OCI-LY3 (cell line): ENCODE data around the gene RFC2.
"Not testable (repeated sequence)": the region's sequence is repeated elsewhere in the genome, so short reads cannot be mapped to it uniquely, and the experiment has no call there.

Source experiments
- H2AFZ ChIP-seq: fragments of 200-600, 300-600 bp; shearing (Covaris generic); 2 replicates; pipeline ENCODE4 v1.6.0; 2014; ENCODE audit warnings: antibody characterized with exemption, low read depth, low read length
- H3K27ac ChIP-seq: fragments of 200-600, 300-600 bp; sonication (generic); 2 replicates; pipeline ENCODE4 v1.5.1; 2014; ENCODE audit warnings: mild to moderate bottlenecking, low read length, moderate library complexity, mixed read lengths
- H3K27me3 ChIP-seq: fragments of 200-600, 300-600 bp; sonication (generic); 2 replicates; pipeline ENCODE4 v1.6.1; 2014; ENCODE audit warnings: low read depth, low read length, mixed read lengths
- H3K36me3 ChIP-seq: fragments of 200-600, 300-600 bp; sonication (generic); replicated peaks from 2 replicates; pipeline ENCODE3; 2014; ENCODE audit warnings: low read depth, low read length, mixed read lengths
- H3K4me1 ChIP-seq: fragments of 300-600, 200-600 bp; sonication (generic); 2 replicates; pipeline ENCODE4 v1.6.1; 2014; ENCODE audit warnings: low read length, mixed read lengths
- H3K4me2 ChIP-seq: fragments of 200-600, 300-600 bp; sonication (generic); 2 replicates; pipeline ENCODE4 v1.6.1; 2014; ENCODE audit warnings: low read length, mixed read lengths
- H3K4me3 ChIP-seq: fragments of 300-600, 200-600 bp; sonication (generic); 2 replicates; pipeline ENCODE4 v1.5.1; 2014; ENCODE audit warnings: antibody characterized with exemption, mild to moderate bottlenecking, low read length, moderate library complexity
- H3K79me2 ChIP-seq: fragments of 300-600, 200-600 bp; shearing (Covaris generic); 2 replicates; pipeline ENCODE4 v1.6.1; 2014; ENCODE audit warnings: mild to moderate bottlenecking, low read length, mixed read lengths
- H3K9ac ChIP-seq: fragments of 300-600, 200-600 bp; shearing (Covaris generic); 2 replicates; pipeline ENCODE4 v1.6.0; 2014; ENCODE audit warnings: mild to moderate bottlenecking, low read length, moderate library complexity
- H3K9me3 ChIP-seq: fragments of 200-600, 300-600 bp; shearing (Covaris generic); 2 replicates; pipeline ENCODE4 v1.6.1; 2014; ENCODE audit warnings: low read length, mixed read lengths; ENCODE audit not compliant: insufficient read depth
- H4K20me1 ChIP-seq: fragments of 200-600, 300-600 bp; sonication (generic); 2 replicates; pipeline ENCODE4 v1.6.1; 2016; ENCODE audit warnings: low read length, mixed read lengths; ENCODE audit not compliant: insufficient read depth
- EZH2phosphoT487 ChIP-seq: fragments of 200-600 bp; shearing (Covaris generic); IDR thresholded peaks from 2 replicates; pipeline ENCODE4 v1.6.1; 2018; ENCODE audit warnings: antibody characterized with exemption, mixed run types, low read depth
- TF ChIP-seq, protein P1 (sequence below): fragments of 200-600, 300-600 bp; sonication (generic); IDR thresholded peaks from 2 replicates; pipeline ENCODE4 v1.5.1; 2014; ENCODE audit warnings: antibody characterized with exemption, low read length, low read depth

RFC2 gene

DNA sequence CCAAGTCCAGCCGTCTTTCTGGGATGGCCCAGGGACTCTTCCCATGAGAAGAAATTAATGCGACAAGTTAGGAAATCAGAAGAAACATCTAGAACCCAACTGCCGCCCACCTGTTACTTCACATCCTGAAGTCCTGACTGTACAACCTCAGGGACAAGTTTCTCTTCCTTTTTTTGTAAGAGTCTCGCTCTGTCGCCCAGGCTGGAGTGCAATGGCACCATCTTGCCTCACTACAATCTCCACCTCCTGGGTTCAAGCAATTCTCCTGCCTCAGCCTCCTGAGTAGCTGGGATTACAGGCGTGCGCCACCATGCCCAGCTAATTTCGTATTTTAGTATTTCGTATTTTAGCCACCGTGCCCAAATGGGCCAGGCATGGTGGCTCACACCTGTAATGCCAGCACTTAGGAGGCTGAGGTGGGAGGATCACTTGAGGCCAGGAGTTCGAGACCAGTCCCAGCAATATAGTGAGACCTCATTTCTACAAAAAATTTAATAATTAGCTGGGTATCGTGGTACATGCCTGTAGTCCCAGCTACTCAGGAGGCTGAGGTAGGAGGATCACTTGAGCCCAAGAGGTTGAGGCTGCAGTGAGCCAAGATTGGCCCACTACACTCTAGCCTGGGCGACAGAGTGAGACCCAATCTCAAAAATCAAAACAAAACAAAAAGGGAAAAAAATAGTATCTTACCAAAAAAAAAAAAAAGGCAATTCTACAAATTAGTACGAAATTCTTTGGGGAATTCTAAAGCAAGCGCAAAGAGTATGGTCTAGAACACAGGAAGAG is 23.6 kb downstream of the RFC2 start:
- Histone ChIP-seq H3K27me3 (no peaks in the 10 kb centered on the region), H2AFZ (no peak overlapping the region), H3K4me2 (no peak overlapping the region), H3K9me3 (no peaks in the 10 kb centered on the region), H3K27ac (peak overlapping the region; percentile 50), H4K20me1 (peaks cover 9% of the 10 kb centered on the region), H3K79me2 (no peaks in the 10 kb centered on the region), H3K9ac (no peak overlapping the region), H3K4me3 (no peak overlapping the region), H3K4me1 (peaks cover 43% of the 10 kb centered on the region), H3K36me3 (peaks cover 67% of the 10 kb centered on the region)
- TF ChIP-seq, protein P1, sequence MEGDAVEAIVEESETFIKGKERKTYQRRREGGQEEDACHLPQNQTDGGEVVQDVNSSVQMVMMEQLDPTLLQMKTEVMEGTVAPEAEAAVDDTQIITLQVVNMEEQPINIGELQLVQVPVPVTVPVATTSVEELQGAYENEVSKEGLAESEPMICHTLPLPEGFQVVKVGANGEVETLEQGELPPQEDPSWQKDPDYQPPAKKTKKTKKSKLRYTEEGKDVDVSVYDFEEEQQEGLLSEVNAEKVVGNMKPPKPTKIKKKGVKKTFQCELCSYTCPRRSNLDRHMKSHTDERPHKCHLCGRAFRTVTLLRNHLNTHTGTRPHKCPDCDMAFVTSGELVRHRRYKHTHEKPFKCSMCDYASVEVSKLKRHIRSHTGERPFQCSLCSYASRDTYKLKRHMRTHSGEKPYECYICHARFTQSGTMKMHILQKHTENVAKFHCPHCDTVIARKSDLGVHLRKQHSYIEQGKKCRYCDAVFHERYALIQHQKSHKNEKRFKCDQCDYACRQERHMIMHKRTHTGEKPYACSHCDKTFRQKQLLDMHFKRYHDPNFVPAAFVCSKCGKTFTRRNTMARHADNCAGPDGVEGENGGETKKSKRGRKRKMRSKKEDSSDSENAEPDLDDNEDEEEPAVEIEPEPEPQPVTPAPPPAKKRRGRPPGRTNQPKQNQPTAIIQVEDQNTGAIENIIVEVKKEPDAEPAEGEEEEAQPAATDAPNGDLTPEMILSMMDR: no peak
- TF ChIP-seq EZH2phosphoT487: no peak

DNA sequence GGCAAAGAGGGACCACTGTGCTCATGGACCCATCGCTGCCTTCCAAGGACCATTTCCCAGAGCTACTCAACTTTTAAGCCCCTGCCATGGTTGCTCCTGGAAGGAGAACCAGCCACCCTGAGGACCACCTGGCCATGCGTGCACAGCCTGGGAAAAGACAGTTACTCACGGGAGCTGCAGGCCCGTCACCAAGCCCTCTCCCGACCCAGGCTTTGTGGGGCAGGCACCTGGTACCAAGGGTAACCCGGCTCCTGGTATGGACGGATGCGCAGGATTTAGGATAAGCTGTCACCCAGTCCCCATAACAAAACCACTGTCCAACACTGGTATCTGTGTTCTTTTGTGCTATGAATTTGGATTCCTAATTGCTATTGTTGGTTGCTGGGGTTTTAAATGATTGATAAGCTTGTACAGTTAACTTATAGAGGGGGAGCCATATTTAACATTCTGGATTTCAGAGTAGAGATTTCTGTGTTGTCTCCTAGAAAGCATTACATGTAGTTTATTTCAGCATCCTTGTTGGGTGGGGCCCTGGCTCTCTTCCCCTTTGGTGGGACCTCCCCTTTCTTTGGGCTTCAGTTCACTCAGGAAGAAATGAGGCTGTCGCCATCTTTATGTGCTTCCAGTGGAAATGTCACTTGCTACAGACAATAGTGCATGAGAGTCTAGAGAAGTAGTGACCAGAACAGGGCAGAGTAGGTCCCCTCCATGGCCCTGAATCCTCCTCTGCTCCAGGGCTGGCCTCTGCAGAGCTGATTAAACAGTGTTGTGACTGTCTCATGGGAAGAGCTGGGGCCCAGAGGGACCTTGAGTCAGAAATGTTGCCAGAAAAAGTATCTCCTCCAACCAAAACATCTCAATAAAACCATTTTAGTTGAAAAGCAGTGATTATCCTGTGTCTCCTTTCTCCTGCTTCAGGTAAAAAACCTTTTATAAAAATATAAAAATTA is 25.0 kb downstream of the RFC2 start:
- H2AFZ ChIP-seq: no peak overlapping the region
- no peaks in the 10 kb centered on the region for H3K79me2 ChIP-seq
- no peaks in the 10 kb centered on the region for H3K27me3 ChIP-seq
- H3K4me3 ChIP-seq: no peak overlapping the region
- H3K36me3 ChIP-seq: peaks cover 70% of the 10 kb centered on the region
- H4K20me1 ChIP-seq: peaks cover 9% of the 10 kb centered on the region
- H3K9ac ChIP-seq: no peak overlapping the region
- peaks cover 30% of the 10 kb centered on the region for H3K4me1 ChIP-seq
- TF ChIP-seq, protein P1: no peak
- TF ChIP-seq EZH2phosphoT487: no peak
- peak overlapping the region; percentile 50 for H3K27ac ChIP-seq
- H3K4me2 ChIP-seq: no peak overlapping the region
- no peaks in the 10 kb centered on the region for H3K9me3 ChIP-seq

DNA sequence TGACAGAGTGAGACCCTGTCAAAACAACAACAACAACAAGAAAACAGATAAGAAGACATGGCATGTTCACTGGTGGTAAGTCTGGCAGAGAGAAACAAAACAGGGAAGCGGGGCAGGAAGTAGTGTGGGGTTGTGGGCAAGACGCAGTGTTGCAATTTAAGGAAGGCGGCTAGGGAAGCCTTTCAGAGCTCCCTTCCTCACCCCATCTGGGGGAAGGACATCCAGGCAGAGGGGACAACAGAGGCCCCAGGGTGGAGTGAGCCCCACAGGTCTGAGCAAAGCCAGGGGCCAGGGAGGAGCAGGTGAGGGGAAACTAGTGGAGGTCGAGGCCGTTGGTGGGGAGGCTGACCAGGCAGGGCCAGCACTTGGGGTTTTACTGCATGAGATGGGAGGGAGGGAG is 27.6 kb downstream of the RFC2 start:
- Histone ChIP-seq H3K27ac (no peak overlapping the region), H3K36me3 (peaks cover 71% of the 10 kb centered on the region), H3K4me1 (peaks cover 35% of the 10 kb centered on the region), H3K27me3 (no peaks in the 10 kb centered on the region), H3K4me2 (no peak overlapping the region), H3K9ac (no peak overlapping the region), H2AFZ (no peak overlapping the region), H3K4me3 (no peak overlapping the region), H4K20me1 (peaks cover 9% of the 10 kb centered on the region), H3K9me3 (no peaks in the 10 kb centered on the region), H3K79me2 (no peaks in the 10 kb centered on the region)
- TF ChIP-seq, protein P1: no peak
- no peak for TF ChIP-seq EZH2phosphoT487

DNA sequence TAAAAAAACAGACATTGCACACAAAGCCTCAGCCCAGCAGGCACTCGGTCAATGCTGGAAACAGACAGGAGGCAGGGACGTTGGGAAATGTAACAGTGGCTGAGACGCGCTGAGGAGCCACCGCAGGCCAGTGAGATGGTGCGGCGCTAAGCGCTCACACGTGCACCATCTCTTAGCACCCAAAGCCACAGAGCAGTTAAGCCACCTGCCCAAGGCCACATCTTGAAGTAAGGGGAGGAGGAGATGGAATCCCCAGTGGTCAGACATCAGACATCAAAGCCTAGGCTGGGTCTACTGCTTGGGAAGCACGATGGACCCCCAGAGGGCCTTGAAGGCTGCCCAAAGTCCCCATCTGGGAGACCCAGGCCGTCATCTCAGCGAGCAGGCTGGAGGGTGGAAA is 28.8 kb downstream of the RFC2 start:
- Histone ChIP-seq H3K9me3 (no peaks in the 10 kb centered on the region), H3K4me2 (no peak overlapping the region), H3K4me3 (no peak overlapping the region), H2AFZ (no peak overlapping the region), H3K27me3 (no peaks in the 10 kb centered on the region), H3K9ac (no peak overlapping the region), H3K36me3 (peaks cover 66% of the 10 kb centered on the region), H4K20me1 (peaks cover 9% of the 10 kb centered on the region), H3K4me1 (peaks cover 24% of the 10 kb centered on the region), H3K27ac (no peak overlapping the region), H3K79me2 (no peaks in the 10 kb centered on the region)
- no peak for TF ChIP-seq EZH2phosphoT487
- TF ChIP-seq, protein P1: no peak

DNA sequence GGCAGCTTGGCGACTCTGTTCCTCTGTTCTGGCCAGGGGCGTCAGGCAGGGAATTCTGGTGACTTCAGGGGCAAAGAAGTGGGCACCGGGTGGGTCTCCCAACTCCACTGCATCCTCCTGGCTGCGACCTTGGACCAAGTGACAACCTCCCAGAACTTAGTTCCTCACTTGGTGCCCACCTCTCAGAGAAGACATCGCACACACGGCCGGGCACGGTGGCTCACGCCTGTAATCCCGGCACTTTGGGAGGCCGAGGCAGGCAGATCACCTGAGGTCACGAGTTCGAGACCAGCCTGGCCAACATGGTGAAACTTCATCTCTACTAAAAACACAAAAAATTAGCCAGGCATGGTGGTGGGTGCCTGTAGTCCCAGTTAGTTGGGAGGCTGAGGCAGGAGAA is 29.3 kb downstream of the RFC2 start:
- H4K20me1 ChIP-seq, H3K27me3 ChIP-seq, H3K27ac ChIP-seq, H2AFZ ChIP-seq, H3K4me2 ChIP-seq, H3K4me3 ChIP-seq, H3K79me2 ChIP-seq, H3K9me3 ChIP-seq, H3K9ac ChIP-seq: not testable (repeated sequence)
- peaks cover 68% of the 10 kb centered on the region for H3K36me3 ChIP-seq
- H3K4me1 ChIP-seq: peaks cover 19% of the 10 kb centered on the region
